GM23248 (cell line): ENCODE measurements around the gene ZNF738. TPM values are rescaled to one million over a fixed set of nuclear protein-coding genes. Genes with fewer than 3 reads are reported as not detected.

Experiments used
- DNase-seq: peaks from one replicate; pipeline ENCODE4 v3.0.0-alpha.2; 2015
- H2AFZ ChIP-seq: fragments of 200-600 bp; sonication (generic); 2 replicates; pipeline ENCODE4 v1.6.1; 2016; ENCODE audit warnings: antibody characterized with exemption
- H3F3A ChIP-seq: fragments of 200-600 bp; sonication (generic); 2 replicates; pipeline ENCODE4 v1.6.1; 2016; ENCODE audit warnings: mild to moderate bottlenecking, antibody characterized with exemption, mixed run types; ENCODE audit not compliant: insufficient read depth
- H3K27ac ChIP-seq: fragments of 200-600 bp; sonication (generic); 2 replicates; pipeline ENCODE4 v1.5.1; 2016; ENCODE audit warnings: mild to moderate bottlenecking
- H3K27me3 ChIP-seq: fragments of 200-600 bp; sonication (generic); replicated peaks from 2 replicates; pipeline ENCODE4 v1.6.1; 2016; ENCODE audit warnings: mild to moderate bottlenecking; ENCODE audit not compliant: insufficient read depth
- H3K36me3 ChIP-seq: fragments of 200-600 bp; sonication (generic); 2 replicates; pipeline ENCODE4 v1.6.1; 2016; ENCODE audit warnings: low read depth, mild to moderate bottlenecking
- H3K4me1 ChIP-seq: fragments of 200-600 bp; sonication (generic); 2 replicates; pipeline ENCODE4 v1.6.1; 2016; ENCODE audit warnings: mild to moderate bottlenecking; ENCODE audit not compliant: insufficient read depth
- H3K4me2 ChIP-seq: fragments of 200-600 bp; sonication (generic); one replicate; pipeline ENCODE4 v1.6.1; 2016; ENCODE audit warnings: mild to moderate bottlenecking; ENCODE audit not compliant: unreplicated experiment
- H3K4me3 ChIP-seq: fragments of 200-600 bp; sonication (generic); 2 replicates; pipeline ENCODE4 v1.5.1; 2016; ENCODE audit warnings: mild to moderate bottlenecking
- H3K79me2 ChIP-seq: fragments of 200-600 bp; sonication (generic); 2 replicates; pipeline ENCODE4 v1.6.1; 2016; ENCODE audit warnings: mild to moderate bottlenecking; ENCODE audit not compliant: insufficient read depth
- H3K9ac ChIP-seq: fragments of 200-600 bp; sonication (generic); 2 replicates; pipeline ENCODE4 v1.6.1; 2016; ENCODE audit warnings: mild to moderate bottlenecking
- H3K9me2 ChIP-seq: fragments of 200-600 bp; sonication (generic); 2 replicates; pipeline ENCODE4 v1.6.1; 2016; ENCODE audit warnings: mixed run types, mild to moderate bottlenecking, moderate library complexity; ENCODE audit not compliant: insufficient read depth
- H3K9me3 ChIP-seq: fragments of 200-600 bp; sonication (generic); one replicate; pipeline ENCODE4 v1.6.1; 2017; ENCODE audit warnings: low read depth
- H4K20me1 ChIP-seq: fragments of 200-600 bp; sonication (generic); 2 replicates; pipeline ENCODE4 v1.6.0; 2016; ENCODE audit not compliant: insufficient read depth
- EZH2 ChIP-seq: fragments of 200-600 bp; sonication (generic); IDR thresholded peaks from 2 replicates; pipeline ENCODE4 v1.6.1; 2018; ENCODE audit warnings: antibody characterized with exemption, mild to moderate bottlenecking; ENCODE audit not compliant: insufficient read depth, poor library complexity, severe bottlenecking
- EZH2phosphoT487 ChIP-seq: fragments of 200-600 bp; sonication (generic); IDR thresholded peaks from 2 replicates; pipeline ENCODE4 v1.6.1; 2018; ENCODE audit warnings: antibody characterized with exemption, moderate library complexity, mild to moderate bottlenecking, low read depth; ENCODE audit not compliant: insufficient read depth
- WGBS, 2 experiments: methylation state at CpG; one replicate each; pipeline ENCODE4 v1.1.6; 2015 to 2017; ENCODE audit warnings: low lambda C conversion rate in 2 of 2, low coverage in 1 of 2; ENCODE audit errors: missing lambda C conversion rate in 2 of 2; 5-methylcytosine and 5-hydroxymethylcytosine counted together
- in situ Hi-C: fragments of 300-500 bp; cut with MboI; formaldehyde crosslinking; loops from 2 replicates; pipeline ENCODE4 v1.15.0; 2020
- polyA plus RNA-seq: library from polyadenylated mRNA; unstranded; fragments of >200 nt; fragmentation: Nextera tagmentation; extraction: Ambion mirVana; gene quantifications from 2 replicates; pipeline ENCODE4 v1.2.1, GENCODE V29; 2016
- total RNA-seq: library from RNA; depleted of rRNA; stranded (reverse); fragments of >200 nt; shearing (Covaris generic); gene quantifications from 2 replicates; pipeline ENCODE4 v1.2.3, GENCODE V29; 2014; rRNA removed

ZNF738 gene
- total and polyA plus RNA-seq, 2 experiments from 2014 or later: 4.9 to 6.7 TPM

DNA sequence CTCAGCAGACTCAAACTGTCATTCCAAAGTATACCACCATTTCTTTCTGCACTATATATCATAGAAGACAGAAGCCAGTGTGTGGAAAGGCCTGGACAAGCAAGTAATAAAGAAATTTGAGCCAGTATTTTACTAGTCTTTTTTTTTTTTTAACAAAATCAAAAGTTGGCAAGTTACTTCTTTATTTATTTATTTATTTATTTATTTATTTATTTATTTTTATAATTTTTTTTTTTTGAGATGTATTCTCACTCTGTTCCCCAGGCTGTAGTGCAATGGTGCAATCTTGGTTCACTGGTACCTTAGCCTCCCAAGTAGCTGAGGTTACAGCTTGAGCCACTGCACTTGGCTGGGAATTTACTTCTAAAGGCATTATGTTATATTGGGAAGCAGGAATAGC is 63.4 kb downstream of the ZNF738 start:
- H3K79me2 ChIP-seq: no peaks in the 10 kb centered on the region
- H3F3A ChIP-seq: no peaks in the 10 kb centered on the region
- H3K9ac ChIP-seq: no peak overlapping the region
- DNase-seq: no peak
- no peaks in the 10 kb centered on the region for H4K20me1 ChIP-seq
- no peak overlapping the region for H2AFZ ChIP-seq
- H3K9me2 ChIP-seq: no peaks in the 10 kb centered on the region
- no peak for TF ChIP-seq EZH2phosphoT487
- no peak for TF ChIP-seq EZH2
- H3K36me3 ChIP-seq: peaks cover 27% of the 10 kb centered on the region
- no peaks in the 10 kb centered on the region for H3K27me3 ChIP-seq
- H3K4me3 ChIP-seq: no peak overlapping the region
- H3K4me1 ChIP-seq: no peaks in the 10 kb centered on the region
- in situ Hi-C loops: no loop called here
- peaks cover 16% of the 10 kb centered on the region for H3K9me3 ChIP-seq
- H3K4me2 ChIP-seq: no peak overlapping the region
- no peak overlapping the region for H3K27ac ChIP-seq

GRCh38 chr19:21423057-21424041 is 64.5 kb downstream of the ZNF738 start:
- Histone ChIP-seq H3F3A (no peaks in the 10 kb centered on the region), H3K79me2 (no peaks in the 10 kb centered on the region), H3K4me1 (no peaks in the 10 kb centered on the region), H3K4me2 (no peak overlapping the region), H3K27ac (no peak overlapping the region), H3K9ac (no peak overlapping the region), H3K4me3 (no peak overlapping the region), H3K27me3 (no peaks in the 10 kb centered on the region), H4K20me1 (no peaks in the 10 kb centered on the region), H3K36me3 (peaks cover 27% of the 10 kb centered on the region), H3K9me3 (peaks cover 16% of the 10 kb centered on the region), H2AFZ (no peak overlapping the region), H3K9me2 (no peaks in the 10 kb centered on the region)
- TF ChIP-seq EZH2phosphoT487 (no peak), EZH2 (no peak)
- DNase-seq: no peak
- in situ Hi-C loops: no loop called here
- WGBS, 2 experiments: 90 to 94% methylated on average over 1 of the region's 1 CpG

Other genes starting within 250 kb of the ZNF738 start
- 1.7 and 1.9 TPM in 2 replicates for gene ZNF431, start 217.0 kb upstream of the ZNF738 start, total RNA-seq
- 3.9 and 5.0 TPM in 2 replicates for gene ZNF431, start 217.0 kb upstream of the ZNF738 start, polyA plus RNA-seq
- 3.0 and 5.8 TPM in 2 replicates for gene ZNF708, start 29.6 kb upstream of the ZNF738 start, total RNA-seq
- 2.1 and 2.3 TPM in 2 replicates for gene ZNF708, start 29.6 kb upstream of the ZNF738 start, polyA plus RNA-seq
- gene ZNF493, start 38.1 kb downstream of the ZNF738 start, total RNA-seq: 7.6 and 8.3 TPM in 2 replicates
- 5.8 and 8.6 TPM in 2 replicates for gene ZNF493, start 38.1 kb downstream of the ZNF738 start, polyA plus RNA-seq
- 5.1 and 6.1 TPM in 2 replicates for gene ZNF429, start 146.6 kb downstream of the ZNF738 start, total RNA-seq
- 7.3 and 8.1 TPM in 2 replicates for gene ZNF429, start 146.6 kb downstream of the ZNF738 start, polyA plus RNA-seq